ENCODE results near the gene FSTL4. TPM values are rescaled to one million over a fixed set of nuclear protein-coding genes. Genes with fewer than 3 reads are reported as not detected.

The FSTL4 gene
- total and polyA plus RNA-seq, 2 of the 4 experiments (the other 2 are of a cell fraction) = 0.18 TPM; not detected in 1

DNA sequence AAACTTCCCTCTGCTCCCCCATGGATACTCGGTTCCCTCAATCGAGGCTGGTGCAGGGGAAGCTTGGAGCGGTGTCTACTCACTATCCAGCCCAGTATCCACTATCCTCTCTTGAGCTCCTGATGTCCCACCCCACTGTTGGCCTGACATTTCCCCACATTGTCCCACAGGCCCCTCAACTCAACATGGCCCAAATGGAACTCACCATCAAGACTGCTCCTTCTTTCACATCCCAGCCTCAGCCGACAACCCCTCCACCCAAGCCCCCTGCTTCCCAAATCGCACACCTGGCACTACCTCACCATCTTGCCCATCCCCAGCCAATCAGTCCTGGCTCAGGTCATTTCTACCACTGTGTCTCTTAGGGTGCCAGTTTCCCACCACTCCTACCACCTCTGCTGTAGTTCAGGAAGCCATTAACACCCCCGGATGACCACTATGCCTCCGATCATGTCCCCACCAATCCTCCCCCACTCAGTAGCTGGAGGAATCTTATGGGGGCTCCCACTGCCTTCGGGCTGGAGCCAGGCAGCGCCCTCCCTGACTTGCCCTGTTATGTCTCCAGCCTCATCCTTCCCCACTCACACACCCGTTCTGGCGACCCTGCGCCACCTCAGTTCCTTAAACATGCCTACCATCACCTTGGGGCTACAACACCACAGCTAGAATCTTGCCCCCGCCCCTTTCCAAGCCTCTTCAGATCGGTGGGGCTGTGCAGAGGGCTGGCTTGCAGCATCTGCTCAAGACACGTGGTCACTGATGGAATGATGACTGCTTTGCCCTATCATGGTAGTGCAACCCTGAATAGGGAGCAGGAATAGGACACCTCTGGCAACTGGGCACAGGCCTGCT, 273.6 kb downstream of the FSTL4 start:
- H2BK5ac ChIP-seq (ENCODE audit: low read depth, low read length, poor library complexity, severe bottlenecking) = no peak overlapping the region
- no peak overlapping the region for H3K27ac ChIP-seq (ENCODE audit: insufficient read depth, low read length)
- dilution Hi-C loops (cut with HindIII; ENCODE audit: low sequenced_read_pairs, unreplicated experiment) = no loop called here
- no peaks in the 10 kb centered on the region for H3K79me1 ChIP-seq (ENCODE audit: low read depth in 1 of 2, low read length in 2 of 2)
- no peaks in the 10 kb centered on the region for H3K9me3 ChIP-seq (ENCODE audit: control insufficient read depth, insufficient read depth, low read length)
- H2AK9ac ChIP-seq (replicated peaks; ENCODE audit: low read depth, low read length, poor library complexity) = no peak overlapping the region
- no peak overlapping the region for H2BK15ac ChIP-seq (ENCODE audit: low read depth, low read length)
- H3K4me2 ChIP-seq (ENCODE audit: low read depth, low read length) = no peak overlapping the region
- H2AK5ac ChIP-seq (ENCODE audit: low read depth, low read length) = no peak overlapping the region
- H2AFZ ChIP-seq (replicated peaks; ENCODE audit: low read length, poor library complexity) = no peak overlapping the region
- ChIA-PET POLR2A (ENCODE audit: unreplicated experiment) (no interaction called here), CTCF (no interaction called here)
- no peak overlapping the region for H3K14ac ChIP-seq (replicated peaks; ENCODE audit: low read depth, low read length)
- DNase-seq (no peak), ATAC-seq (ENCODE audit: low read depth) (no peak)
- H4K20me1 ChIP-seq (ENCODE audit: insufficient read depth, low read length) = no peaks in the 10 kb centered on the region
- H4K91ac ChIP-seq (ENCODE audit: insufficient read depth, low read depth, low read length) = no peak overlapping the region
- TF ChIP-seq RAD21 (IDR thresholded peaks at IDR 0.05; ENCODE audit: low read length) = no peak
- no peak for TF ChIP-seq USF2 (IDR thresholded peaks at IDR 0.05; ENCODE audit: low read depth, low read length)
- TF ChIP-seq MAFK (IDR thresholded peaks at IDR 0.05; ENCODE audit: low read depth, low read length) = no peak
- TF ChIP-seq, protein P1, sequence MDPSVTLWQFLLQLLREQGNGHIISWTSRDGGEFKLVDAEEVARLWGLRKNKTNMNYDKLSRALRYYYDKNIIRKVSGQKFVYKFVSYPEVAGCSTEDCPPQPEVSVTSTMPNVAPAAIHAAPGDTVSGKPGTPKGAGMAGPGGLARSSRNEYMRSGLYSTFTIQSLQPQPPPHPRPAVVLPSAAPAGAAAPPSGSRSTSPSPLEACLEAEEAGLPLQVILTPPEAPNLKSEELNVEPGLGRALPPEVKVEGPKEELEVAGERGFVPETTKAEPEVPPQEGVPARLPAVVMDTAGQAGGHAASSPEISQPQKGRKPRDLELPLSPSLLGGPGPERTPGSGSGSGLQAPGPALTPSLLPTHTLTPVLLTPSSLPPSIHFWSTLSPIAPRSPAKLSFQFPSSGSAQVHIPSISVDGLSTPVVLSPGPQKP (IDR thresholded peaks at IDR 0.05; ENCODE audit: borderline replicate concordance, low read depth, low read length) = no peak
- no peak for TF ChIP-seq BHLHE40 (IDR thresholded peaks at IDR 0.05; ENCODE audit: low read depth, low read length)
- TF ChIP-seq MXI1 (IDR thresholded peaks at IDR 0.05; ENCODE audit: borderline replicate concordance, low read depth, low read length) = no peak
- TF ChIP-seq NFE2L2 (IDR thresholded peaks at IDR 0.05; ENCODE audit: low read depth, low read length) = no peak
- TF ChIP-seq FOS (IDR thresholded peaks at IDR 0.05; ENCODE audit: low read depth, low read length) = no peak
- TF ChIP-seq MAZ (IDR thresholded peaks at IDR 0.05; ENCODE audit: borderline replicate concordance, low read depth, low read length) = no peak
- TF ChIP-seq SMC3 (IDR thresholded peaks at IDR 0.05; ENCODE audit: low read depth, low read length) = no peak
- no peak for TF ChIP-seq RCOR1 (IDR thresholded peaks at IDR 0.05; ENCODE audit: insufficient replicate concordance, low read length)
- TF ChIP-seq CHD1 (IDR thresholded peaks at IDR 0.05; ENCODE audit: low read depth, low read length) = no peak
- no peak for TF ChIP-seq CEBPB (IDR thresholded peaks at IDR 0.05; ENCODE audit: low read depth, low read length)
- TF ChIP-seq POLR2A (IDR thresholded peaks at IDR 0.05; ENCODE audit: low read depth, low read length) = no peak
- no peak for TF ChIP-seq RFX5 (IDR thresholded peaks at IDR 0.05; ENCODE audit: low read depth, low read length)
- no peak overlapping the region for H2BK20ac ChIP-seq (ENCODE audit: low read depth, low read length)
- no peaks in the 10 kb centered on the region for H3K36me3 ChIP-seq (ENCODE audit: control insufficient read depth, insufficient read depth, low read length)
- in situ Hi-C loops (cut with MboI; ENCODE audit: low sequenced_read_pairs) = no loop called here
- H3K4ac ChIP-seq (ENCODE audit: low read depth, low read length) = no peak overlapping the region
- H3K56ac ChIP-seq (ENCODE audit: extremely low read depth, insufficient read depth, low read length) = no peak overlapping the region
- no TSS peak for BruUV-seq (replicated peaks)
- H3K23ac ChIP-seq (ENCODE audit: low read depth, low read length) = no peak overlapping the region
- H4K8ac ChIP-seq (ENCODE audit: low read depth in 2 of 2, low read length in 2 of 2) = no peak overlapping the region
- H3K9me1 ChIP-seq (ENCODE audit: insufficient read depth, low read length) = no peaks in the 10 kb centered on the region
- H3K4me1 ChIP-seq (ENCODE audit: control insufficient read depth, insufficient read depth, low read length) = no peaks in the 10 kb centered on the region
- H3K9ac ChIP-seq (ENCODE audit: low read depth, low read length) = no peak overlapping the region
- no peak overlapping the region for H2BK120ac ChIP-seq (ENCODE audit: low read depth, low read length)
- peaks cover 13% of the 10 kb centered on the region for H3K27me3 ChIP-seq (ENCODE audit: control insufficient read depth, insufficient read depth, low read length)
- no peak overlapping the region for H4K5ac ChIP-seq (ENCODE audit: low read depth, low read length)
- no peak overlapping the region for H3K18ac ChIP-seq (ENCODE audit: low read depth, low read length)
- intact Hi-C loops (cut with micrococcal nuclease) = no loop called here
- 89% methylated on average over 5 of the region's 15 CpGs; no CpG with 5 or more reads in 1 of the 2 experiments for WGBS, 2 experiments (ENCODE audit: extremely low coverage in 2 of 2, insufficient read length in 1 of 2)
- H3K4me3 ChIP-seq (ENCODE audit: insufficient read depth, low read depth, low read length) = no peak overlapping the region

Measured in IMR-90 (cell line).